Osteocyte (in vitro differentiated cells): ENCODE results near the gene URB1. TPM values are rescaled to one million over a fixed set of nuclear protein-coding genes. Genes with fewer than 3 reads are reported as not detected.
"Not testable (repeated sequence)": the region's sequence is repeated elsewhere in the genome, so short reads cannot be mapped to it uniquely, and the experiment has no call there.

Experiments used
- DNase-seq: peaks from one replicate; pipeline ENCODE4 v3.0.0; 2021; ENCODE audit warnings: mixed read lengths; ENCODE audit not compliant: unreplicated experiment; ENCODE audit errors: extremely low spot score
- H3K27ac Mint-ChIP-seq: one replicate; pipeline ENCODE4 v1.8.0; 2021; ENCODE audit warnings: mild to moderate bottlenecking, mixed read lengths; ENCODE audit not compliant: unreplicated experiment
- H3K27me3 Mint-ChIP-seq: one replicate; pipeline ENCODE4 v1.8.0; 2021; ENCODE audit warnings: mixed read lengths; ENCODE audit not compliant: unreplicated experiment
- H3K36me3 Mint-ChIP-seq: one replicate; pipeline ENCODE4 v1.8.0; 2021; ENCODE audit warnings: mixed read lengths; ENCODE audit not compliant: unreplicated experiment
- H3K4me1 Mint-ChIP-seq: one replicate; pipeline ENCODE4 v1.8.0; 2021; ENCODE audit warnings: mixed read lengths; ENCODE audit not compliant: unreplicated experiment
- H3K4me3 Mint-ChIP-seq: one replicate; pipeline ENCODE4 v1.8.0; 2021; ENCODE audit warnings: mild to moderate bottlenecking, moderate library complexity, mixed read lengths; ENCODE audit not compliant: unreplicated experiment
- H3K9me3 Mint-ChIP-seq: one replicate; pipeline ENCODE4 v1.8.0; 2021; ENCODE audit warnings: mixed read lengths; ENCODE audit not compliant: unreplicated experiment
- CTCF ChIP-seq: fragments of 200-600 bp; sonication (generic); IDR thresholded peaks from 2 replicates; pipeline ENCODE4 v1.5.0; 2021; ENCODE audit warnings: antibody characterized with exemption, mild to moderate bottlenecking, moderate library complexity
- total RNA-seq: library from RNA; stranded (reverse); gene quantifications from 2 replicates; pipeline ENCODE4 v1.2.1, GENCODE V29; 2021

Gene URB1
- total RNA-seq, 1 donor from 2014 or later: 15.4 TPM

- Mint-ChIP-seq H3K9me3 (no peaks in the 10 kb centered on the region), H3K27ac (peak overlapping the region; percentile 94), H3K4me3 (no peak overlapping the region), H3K4me1 (peaks cover 38% of the 10 kb centered on the region), H3K27me3 (no peaks in the 10 kb centered on the region), H3K36me3 (peaks cover 17% of the 10 kb centered on the region)
- no peak for DNase-seq
- TF ChIP-seq CTCF: no peak
Measured at GRCh38 chr21:32372755-32373154, 20.1 kb downstream of the URB1 start.

GRCh38 chr21:32371913-32372314, 20.9 kb downstream of the URB1 start:
- Mint-ChIP-seq H3K9me3 (no peaks in the 10 kb centered on the region), H3K4me1 (peaks cover 43% of the 10 kb centered on the region), H3K27ac (peak overlapping the region; percentile 94), H3K4me3 (peak overlapping the region; percentile 41), H3K36me3 (peaks cover 12% of the 10 kb centered on the region), H3K27me3 (no peaks in the 10 kb centered on the region)
- no peak for TF ChIP-seq CTCF
- no peak for DNase-seq

GRCh38 chr21:32370998-32371766, 21.6 kb downstream of the URB1 start:
- no peak overlapping the region for H3K4me3 Mint-ChIP-seq
- no peaks in the 10 kb centered on the region for H3K27me3 Mint-ChIP-seq
- H3K27ac Mint-ChIP-seq: peak overlapping the region; percentile 94
- H3K4me1 Mint-ChIP-seq: peaks cover 45% of the 10 kb centered on the region
- peaks cover 17% of the 10 kb centered on the region for H3K36me3 Mint-ChIP-seq
- H3K9me3 Mint-ChIP-seq: no peaks in the 10 kb centered on the region
- no peak for TF ChIP-seq CTCF
- DNase-seq: no peak

GRCh38 chr21:32368961-32369360, 23.9 kb downstream of the URB1 start:
- DNase-seq, H3K27me3 Mint-ChIP-seq, H3K4me3 Mint-ChIP-seq, H3K9me3 Mint-ChIP-seq: not testable (repeated sequence)
- H3K27ac Mint-ChIP-seq: peak overlapping the region; percentile 20
- H3K36me3 Mint-ChIP-seq: peaks cover 20% of the 10 kb centered on the region
- peaks cover 65% of the 10 kb centered on the region for H3K4me1 Mint-ChIP-seq

- no peak for DNase-seq
- no peak for TF ChIP-seq CTCF
- peaks cover 66% of the 10 kb centered on the region for H3K4me1 Mint-ChIP-seq
- H3K36me3 Mint-ChIP-seq: peaks cover 20% of the 10 kb centered on the region
- H3K27ac Mint-ChIP-seq: peak overlapping the region; percentile 20
- no peak overlapping the region for H3K4me3 Mint-ChIP-seq
- no peaks in the 10 kb centered on the region for H3K27me3 Mint-ChIP-seq
- no peaks in the 10 kb centered on the region for H3K9me3 Mint-ChIP-seq
Measured at GRCh38 chr21:32368386-32368785, 24.4 kb downstream of the URB1 start.
